WTC11 (cell line): ENCODE measurements around the gene PLCL2. TPM values are rescaled to one million over a fixed set of nuclear protein-coding genes. Genes with fewer than 3 reads are reported as not detected.

Experiments used
- ATAC-seq: fragments of 200-7000 bp; cut with Tn5 transposase; 2 replicates; pipeline ENCODE4 v1.10.0; 2021; ENCODE audit warnings: mild to moderate bottlenecking, moderate library complexity
- CTCF ChIA-PET: fragments of 300-600 bp; sonication (Branson Sonifier 250); formaldehyde crosslinking; loops from one replicate; lab custom pipeline; 2021; ENCODE audit warnings: antibody characterized with exemption; lab: Charles Lee
- POLR2A ChIA-PET: fragments of 350-600 bp; sonication (Branson Sonifier 250); formaldehyde crosslinking; loops from one replicate; lab custom pipeline; 2021; ENCODE audit warnings: antibody characterized with exemption; lab: Charles Lee
- DNase-seq: peaks from one replicate; pipeline ENCODE4 v3.0.0; 2021; ENCODE audit warnings: low spot score
- H3K27ac Mint-ChIP-seq: 2 replicates; pipeline ENCODE4 v1.8.0; 2021; ENCODE audit warnings: mixed read lengths
- H3K27me3 Mint-ChIP-seq: 2 replicates; pipeline ENCODE4 v1.8.0; 2021; ENCODE audit warnings: low read depth, mild to moderate bottlenecking, moderate library complexity, mixed read lengths
- H3K36me3 Mint-ChIP-seq: 2 replicates; pipeline ENCODE4 v1.8.0; 2021; ENCODE audit warnings: mixed read lengths
- H3K4me1 Mint-ChIP-seq: 2 replicates; pipeline ENCODE4 v1.8.0; 2022; ENCODE audit warnings: mixed read lengths
- H3K4me3 Mint-ChIP-seq: 2 replicates; pipeline ENCODE4 v1.8.0; 2021; ENCODE audit warnings: mild to moderate bottlenecking, moderate library complexity, mixed read lengths
- H3K9me3 Mint-ChIP-seq: 2 replicates; pipeline ENCODE4 v1.8.0; 2021; ENCODE audit warnings: mixed read lengths
- AFF4 ChIP-seq: sonication (generic); formaldehyde crosslinking; IDR thresholded peaks from 2 replicates; pipeline ENCODE4 v1.8.1; 2023; ENCODE audit warnings: mild to moderate bottlenecking, missing genetic modification reagents, borderline replicate concordance
- CTCF ChIP-seq: fragments of 200-600 bp; IDR thresholded peaks from 2 replicates; pipeline ENCODE4 v1.8.0; 2022; ENCODE audit warnings: antibody characterized with exemption
- ETV6 ChIP-seq: sonication (generic); formaldehyde crosslinking; IDR thresholded peaks from 2 replicates; pipeline ENCODE4 v1.8.1; 2022; ENCODE audit warnings: mild to moderate bottlenecking, missing genetic modification reagents
- FOXK1 ChIP-seq: sonication (generic); formaldehyde crosslinking; IDR thresholded peaks from 2 replicates; pipeline ENCODE4 v1.8.0; 2022; ENCODE audit warnings: mild to moderate bottlenecking, moderate library complexity, missing genetic modification reagents
- JAZF1 ChIP-seq: fragments of 250-450 bp; sonication (Bioruptor Pico); IDR thresholded peaks from 2 replicates; pipeline ENCODE4 v1.9.0; 2021; ENCODE audit warnings: moderate library complexity, mild to moderate bottlenecking, inconsistent platforms
- MAX ChIP-seq: sonication (generic); formaldehyde crosslinking; IDR thresholded peaks from 2 replicates; pipeline ENCODE4 v1.8.0; 2022; ENCODE audit warnings: mild to moderate bottlenecking, missing genetic modification reagents
- NFATC4 ChIP-seq: fragments of 250-450 bp; sonication (Bioruptor Pico); IDR thresholded peaks from 2 replicates; pipeline ENCODE4 v1.9.0; 2021; ENCODE audit warnings: mild to moderate bottlenecking
- NFYB ChIP-seq: sonication (generic); formaldehyde crosslinking; conservative IDR thresholded peaks from 2 replicates; pipeline ENCODE4 v1.8.0; 2022; ENCODE audit warnings: low read depth, missing genetic modification reagents
- NR3C1 ChIP-seq: sonication (generic); formaldehyde crosslinking; conservative IDR thresholded peaks from 2 replicates; pipeline ENCODE4 v1.8.1; 2023; ENCODE audit warnings: low read depth, mild to moderate bottlenecking, missing genetic modification reagents
- SOX15 ChIP-seq: fragments of 250-450 bp; sonication (Bioruptor Pico); IDR thresholded peaks from 2 replicates; pipeline ENCODE4 v1.9.0; 2021; ENCODE audit warnings: mild to moderate bottlenecking
- TEAD1 ChIP-seq: sonication (generic); formaldehyde crosslinking; IDR thresholded peaks from 2 replicates; pipeline ENCODE4 v1.8.0; 2022; ENCODE audit warnings: mild to moderate bottlenecking, missing genetic modification reagents
- TP53 ChIP-seq: sonication (generic); formaldehyde crosslinking; IDR thresholded peaks from 2 replicates; pipeline ENCODE4 v1.8.1; 2023; ENCODE audit warnings: mild to moderate bottlenecking, missing genetic modification reagents
- USF2 ChIP-seq: sonication (generic); formaldehyde crosslinking; IDR thresholded peaks from 2 replicates; pipeline ENCODE4 v1.8.1; 2023; ENCODE audit warnings: mild to moderate bottlenecking, missing genetic modification reagents, moderate library complexity
- ZNF281 ChIP-seq: sonication (generic); formaldehyde crosslinking; IDR thresholded peaks from 2 replicates; pipeline ENCODE4 v1.8.0; 2023; ENCODE audit warnings: mild to moderate bottlenecking, missing genetic modification reagents
- ZNF425 ChIP-seq: fragments of 250-450 bp; sonication (Bioruptor Pico); conservative IDR thresholded peaks from 2 replicates; pipeline ENCODE4 v1.9.0; 2021; ENCODE audit warnings: mild to moderate bottlenecking
- ZNF532 ChIP-seq: fragments of 250-450 bp; sonication (Bioruptor Pico); IDR thresholded peaks from 2 replicates; pipeline ENCODE4 v1.9.0; 2021; ENCODE audit warnings: mild to moderate bottlenecking, borderline replicate concordance
- total RNA-seq: library from RNA; stranded (reverse); gene quantifications from 3 replicates; pipeline ENCODE4 v1.2.3, GENCODE V29; 2021

The PLCL2 gene
- total RNA-seq, 1 experiment from 2014 or later, result 11.8 TPM

- no peak overlapping the region for H3K27ac Mint-ChIP-seq
- peaks cover 13% of the 10 kb centered on the region for H3K9me3 Mint-ChIP-seq
- TF ChIP-seq NFATC4 (CRISPR knock-in tag) (no peak), ETV6 (CRISPR knock-in tag) (no peak), MAX (CRISPR knock-in tag) (no peak), JAZF1 (CRISPR knock-in tag) (no peak), ZNF281 (CRISPR knock-in tag) (no peak), CTCF (no peak), AFF4 (no peak), USF2 (no peak), TEAD1 (CRISPR knock-in tag) (no peak), SOX15 (no peak), NFYB (no peak), TP53 (no peak), ZNF425 (CRISPR knock-in tag) (no peak), NR3C1 (CRISPR knock-in tag) (no peak), ZNF532 (CRISPR knock-in tag) (no peak), FOXK1 (no peak)
- H3K36me3 Mint-ChIP-seq, result 0 out of 2 replicates have a peak, but pooled peaks cover 3% of the 10 kb centered on the region
- H3K27me3 Mint-ChIP-seq, result no peaks in the 10 kb centered on the region; the same call in 1 of the 2 replicates
- POLR2A ChIA-PET, result no interaction called here
- H3K4me3 Mint-ChIP-seq, result no peak overlapping the region
- CTCF ChIA-PET, result no interaction called here
- DNase-seq (no peak), ATAC-seq (no peak)
- H3K4me1 Mint-ChIP-seq, result no peaks in the 10 kb centered on the region
These were observed 234.7 kb downstream of the PLCL2 start for GRCh38 chr3:17119201-17120072.
